A673 (cell line): ENCODE measurements around the gene GTF3C1.

Experiments used
- CTCF ChIP-seq: fragments of 300-800, 200-600 bp; sonication (generic); conservative IDR thresholded peaks from 2 replicates; pipeline ENCODE4 v1.5.1; 2017; ENCODE audit warnings: low read depth, mild to moderate bottlenecking, antibody characterized with exemption, low read length, moderate library complexity, mixed read lengths
- EZH2 ChIP-seq: fragments of 200-600 bp; sonication (generic); IDR thresholded peaks from 2 replicates; pipeline ENCODE4 v1.6.1; 2017; ENCODE audit warnings: borderline replicate concordance, low read depth, mild to moderate bottlenecking, mixed read lengths, antibody characterized with exemption, low read length; ENCODE audit not compliant: poor library complexity, severe bottlenecking

- TF ChIP-seq CTCF (no peak), EZH2 (no peak)
Measured at GRCh38 chr16:27424772-27425498, 124.8 kb downstream of the GTF3C1 start.
